Measurements from ENCODE around the gene FN3KRP. TPM values are rescaled to one million over a fixed set of nuclear protein-coding genes. Genes with fewer than 3 reads are reported as not detected.

FN3KRP gene
- total and polyA plus RNA-seq, 2 of the 13 experiments (the other 11 are each of a cell fraction or from before 2014, with no cell fraction given), result 22.4 to 28.2 TPM

GRCh38 chr17:82753201-82753464 lies 36.6 kb downstream of the FN3KRP start (continued):
- TF ChIP-seq SKIL (CRISPR knock-in tag; IDR thresholded peaks at IDR 0.05; ENCODE audit: borderline replicate concordance) (no peak), ZBTB8A (CRISPR knock-in tag; IDR thresholded peaks at IDR 0.05; ENCODE audit: borderline replicate concordance, low read depth) (no peak), EP300 (IDR thresholded peaks at IDR 0.05; ENCODE audit: low read depth in 2 of 2, low read length in 2 of 2) (no peak), EP300 (CRISPR knock-in tag; IDR thresholded peaks at IDR 0.05; ENCODE audit: borderline replicate concordance) (no peak), ZNF547 (CRISPR knock-in tag; IDR thresholded peaks at IDR 0.05) (no peak), ZFP90 (CRISPR knock-in tag; IDR thresholded peaks at IDR 0.05; ENCODE audit: borderline replicate concordance) (0 out of 2 replicates have a peak, but pooled peaks have one; percentile 2), FOXP1 (IDR thresholded peaks at IDR 0.05) (no peak), FOXP1 (CRISPR knock-in tag; IDR thresholded peaks at IDR 0.05) (no peak)

GRCh38 chr17:82754297-82755208 lies 38.0 kb downstream of the FN3KRP start:
- FAIRE-seq (no peak), ATAC-seq (no peak), DNase-seq (ENCODE audit: low spot score) (no peak)
- Histone ChIP-seq H3K4me2 (ENCODE audit: low read depth, low read length) (no peak overlapping the region), H3K4me3 (replicated peaks in 1 of 3; ENCODE audit: insufficient read depth in 1 of 3, low read depth in 2 of 3, low read length in 3 of 3) (no peak overlapping the region), H3K9ac (ENCODE audit: insufficient read depth, low read depth, low read length) (no peak overlapping the region), H3K9me3 (ENCODE audit: low read length) (no peaks in the 10 kb centered on the region), H3K4me1 (ENCODE audit: insufficient read depth, low read length) (peaks cover 22% of the 10 kb centered on the region), H3K79me2 (ENCODE audit: insufficient read depth, low read length) (peaks cover 14% of the 10 kb centered on the region), H4K20me1 (ENCODE audit: insufficient read depth, low read length) (no peaks in the 10 kb centered on the region), H3K36me3 (replicated peaks in 1 of 2; ENCODE audit: control insufficient read depth in 1 of 2, insufficient read depth in 2 of 2, low read length in 2 of 2) (peaks cover 5 to 21% of the 10 kb centered on the region in 2 experiments; a peak in 4 of 5 replicates), H3K27ac (ENCODE audit: extremely low read length, insufficient read depth, low read length) (no peak overlapping the region), H3K27me3 (ENCODE audit: control insufficient read depth in 1 of 2, insufficient read depth in 2 of 2, low read length in 2 of 2) (no peaks in the 10 kb centered on the region; a peak in 1 of 5 replicates), H2AFZ (ENCODE audit: low read length) (no peak overlapping the region)
- ChIA-PET POLR2A (no interaction called here), CTCF (ENCODE audit: low intra/inter-chr PET ratio, low total read pairs) (no interaction called here)
- in situ Hi-C loops (cut with HindIII; ENCODE audit: extremely low pct_ligation_motif_present, low pct_unique_long_range_greater_than_20kb) (loop anchor here (5.0 kb wide), 1 partner anchor 37 kb away; the partner anchor contains the start of gene FN3KRP), intact Hi-C loops (cut with micrococcal nuclease; ENCODE audit: unreplicated experiment) (loop anchor here (5.0 kb wide), 1 partner anchor 37 kb away; the partner anchor contains the start of gene FN3KRP)
- BruUV-seq (replicated peaks), result TSS peak; percentile 41
- 95% methylated on average over 19 of the region's 19 CpGs for WGBS (ENCODE audit: low lambda C conversion rate)
- 0 out of 2 replicates have a peak, but pooled peaks have one; percentile 48 for TF ChIP-seq ZNF33B (CRISPR knock-in tag; IDR thresholded peaks at IDR 0.05)
- 0 out of 2 replicates have a peak, but pooled peaks have one; percentile 22 for TF ChIP-seq ZBTB33 (CRISPR knock-in tag; IDR thresholded peaks at IDR 0.05)
- TF ChIP-seq BRF2 (CRISPR knock-in tag; IDR thresholded peaks at IDR 0.05), result no peak
- no peak for TF ChIP-seq SRSF1 (optimal IDR thresholded peaks at IDR 0.05; ENCODE audit: low read depth, low read length)
- no peak for TF ChIP-seq ZNF253 (CRISPR knock-in tag; IDR thresholded peaks at IDR 0.05; ENCODE audit: borderline replicate concordance)
- no peak for TF ChIP-seq CEBPB (IDR thresholded peaks at IDR 0.05; ENCODE audit: borderline replicate concordance, low read depth, low read length)
- no peak for TF ChIP-seq KLF11 (CRISPR knock-in tag; IDR thresholded peaks at IDR 0.05)
